Gastrocnemius medialis (tissue), 4 donors: ENCODE data around the gene FRMD5.

ENCODE experiments used
- POLR2A ChIP-seq, 2 donors: fragments of 450-650 bp; IDR thresholded peaks; one replicate each; pipeline ENCODE4 v1.6.1; 2017; ENCODE audit warnings: antibody characterized with exemption in 2 of 2, mild to moderate bottlenecking in 2 of 2, moderate library complexity in 2 of 2
- TF ChIP-seq, protein P1 (sequence below), 5 experiments: fragments of 450-650 bp in 3 of 5; fragments of 200-600 bp in 2 of 5; sonication (generic) in 2 of 5; IDR thresholded peaks in 4 of 5; conservative IDR thresholded peaks in 1 of 5; 1 replicate in 4 of 5; 2 replicates in 1 of 5; pipeline ENCODE4 v1.5.1; 2016 to 2019; ENCODE audit warnings: antibody characterized with exemption in 5 of 5, mild to moderate bottlenecking in 3 of 5, moderate library complexity in 3 of 5

DNA sequence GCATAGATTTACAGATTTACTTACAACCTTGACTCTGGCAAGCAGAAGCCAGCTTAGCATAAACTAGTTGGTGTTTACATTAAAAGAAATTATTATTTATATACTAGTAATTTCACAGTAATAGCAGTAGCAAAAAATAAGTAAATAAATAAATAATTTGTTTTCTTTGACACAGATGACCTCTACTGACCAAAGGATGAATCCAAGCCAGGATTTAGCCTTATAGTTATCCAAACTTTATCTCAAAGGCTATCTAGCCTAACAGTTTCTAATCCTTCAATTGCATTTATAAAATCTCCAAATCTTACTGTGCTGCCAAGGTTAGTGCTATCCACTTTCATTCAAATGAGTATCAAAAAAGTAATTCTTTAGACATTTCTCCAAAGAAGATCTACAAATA, 64.3 kb downstream of the FRMD5 start:
- TF ChIP-seq, protein P1, sequence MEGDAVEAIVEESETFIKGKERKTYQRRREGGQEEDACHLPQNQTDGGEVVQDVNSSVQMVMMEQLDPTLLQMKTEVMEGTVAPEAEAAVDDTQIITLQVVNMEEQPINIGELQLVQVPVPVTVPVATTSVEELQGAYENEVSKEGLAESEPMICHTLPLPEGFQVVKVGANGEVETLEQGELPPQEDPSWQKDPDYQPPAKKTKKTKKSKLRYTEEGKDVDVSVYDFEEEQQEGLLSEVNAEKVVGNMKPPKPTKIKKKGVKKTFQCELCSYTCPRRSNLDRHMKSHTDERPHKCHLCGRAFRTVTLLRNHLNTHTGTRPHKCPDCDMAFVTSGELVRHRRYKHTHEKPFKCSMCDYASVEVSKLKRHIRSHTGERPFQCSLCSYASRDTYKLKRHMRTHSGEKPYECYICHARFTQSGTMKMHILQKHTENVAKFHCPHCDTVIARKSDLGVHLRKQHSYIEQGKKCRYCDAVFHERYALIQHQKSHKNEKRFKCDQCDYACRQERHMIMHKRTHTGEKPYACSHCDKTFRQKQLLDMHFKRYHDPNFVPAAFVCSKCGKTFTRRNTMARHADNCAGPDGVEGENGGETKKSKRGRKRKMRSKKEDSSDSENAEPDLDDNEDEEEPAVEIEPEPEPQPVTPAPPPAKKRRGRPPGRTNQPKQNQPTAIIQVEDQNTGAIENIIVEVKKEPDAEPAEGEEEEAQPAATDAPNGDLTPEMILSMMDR (IDR thresholded peaks at IDR 0.05 in 4 of 5, conservative IDR thresholded peaks at IDR 0.05 in 1 of 5) = no peak
- TF ChIP-seq POLR2A (IDR thresholded peaks at IDR 0.05) = no peak
